HG03025 (cell line): Measurements from ENCODE around the gene CERS4.
"Not testable (repeated sequence)": the region's sequence is repeated elsewhere in the genome, so short reads cannot be mapped to it uniquely, and the experiment has no call there.

ENCODE experiments used
- ATAC-seq: cut with Tn5 transposase; IDR thresholded peaks from one replicate; pipeline ENCODE4 v1.9.1; 2021; ENCODE audit warnings: mild to moderate bottlenecking, moderate library complexity; ENCODE audit not compliant: unreplicated experiment, low FRiP score

The CERS4 gene

GRCh38 chr19:8208922-8209461 is at the start of gene CERS4:
Gene CERS4, plus strand, starts transcription at chr19:8209370. Its CDS starts 41,707 bp downstream, at chr19:8251077.
- ATAC-seq = peak; percentile 35

- no peak for ATAC-seq
Measured at GRCh38 chr19:8161135-8161646, 48.0 kb upstream of the CERS4 start.

- no peak for ATAC-seq
Measured at GRCh38 chr19:8163759-8164158, 45.4 kb upstream of the CERS4 start.

- no peak for ATAC-seq
Measured at GRCh38 chr19:8167985-8168384, 41.2 kb upstream of the CERS4 start.

- no peak for ATAC-seq
Measured at GRCh38 chr19:8168537-8168936, 40.6 kb upstream of the CERS4 start.

- no peak for ATAC-seq
Measured at GRCh38 chr19:8174706-8175105, 34.5 kb upstream of the CERS4 start.

GRCh38 chr19:8180018-8180417 is 29.2 kb upstream of the CERS4 start:
- no peak for ATAC-seq

GRCh38 chr19:8184274-8184673 is 24.9 kb upstream of the CERS4 start:
- ATAC-seq = no peak

GRCh38 chr19:8185343-8186068 is 23.7 kb upstream of the CERS4 start:
- ATAC-seq = no peak

- ATAC-seq = no peak
Measured at GRCh38 chr19:8192221-8192820, 16.8 kb upstream of the CERS4 start.

- no peak for ATAC-seq
Measured at GRCh38 chr19:8194528-8195267, 14.5 kb upstream of the CERS4 start.

- ATAC-seq = no peak
Measured at GRCh38 chr19:8196271-8196927, 12.8 kb upstream of the CERS4 start.

- ATAC-seq = not testable (repeated sequence)
Measured at GRCh38 chr19:8203288-8204120, 5.7 kb upstream of the CERS4 start.

- no peak for ATAC-seq
Measured at GRCh38 chr19:8204961-8205360, 4.2 kb upstream of the CERS4 start.

GRCh38 chr19:8206147-8207087 is 2.8 kb upstream of the CERS4 start:
- no peak for ATAC-seq

- ATAC-seq = not testable (repeated sequence)
Measured at GRCh38 chr19:8207326-8207725, 1.8 kb upstream of the CERS4 start.

GRCh38 chr19:8208119-8208921 is 850 bp upstream of the CERS4 start:
- no peak for ATAC-seq
